HEK293T (cell line): ENCODE results near the gene LTBP1.
A peak's percentile ranks its signal among the peaks of the same experiment; 100 is the strongest.

ENCODE experiments used
- CTCF ChIA-PET: fragments of 350-600 bp; formaldehyde crosslinking; extraction: SDS; loops from one replicate; lab custom pipeline; 2021; ENCODE audit warnings: antibody characterized with exemption, inconsistent platforms; lab: Yijun Ruan, JAX
- POLR2A ChIA-PET: fragments of 350-600 bp; formaldehyde crosslinking; extraction: SDS; loops from one replicate; lab custom pipeline; 2020; ENCODE audit warnings: antibody characterized with exemption, inconsistent platforms; lab: Yijun Ruan, JAX
- DNase-seq: peaks from one replicate; pipeline ENCODE4 v3.0.0; 2012; ENCODE audit warnings: mixed read lengths; ENCODE audit errors: extremely low spot score
- ARNT ChIP-seq: fragments of 450-650 bp; IDR thresholded peaks from 2 replicates; pipeline ENCODE4 v1.6.1; 2017; ENCODE audit warnings: mild to moderate bottlenecking
- BHLHE40 ChIP-seq: fragments of 450-650 bp; IDR thresholded peaks from 2 replicates; pipeline ENCODE4 v1.6.1; 2016; ENCODE audit warnings: mild to moderate bottlenecking, moderate library complexity, borderline replicate concordance
- CTBP1 ChIP-seq: fragments of 450-650 bp; IDR thresholded peaks from 2 replicates; pipeline ENCODE4 v1.6.1; 2016; ENCODE audit warnings: borderline replicate concordance
- ELF4 ChIP-seq: fragments of 450-650 bp; IDR thresholded peaks from 2 replicates; pipeline ENCODE4 v1.6.1; 2017; ENCODE audit warnings: antibody characterized with exemption
- FOXA1 ChIP-seq: fragments of 450-650 bp; IDR thresholded peaks from 2 replicates; pipeline ENCODE4 v1.6.1; 2016; ENCODE audit warnings: mild to moderate bottlenecking
- FOXK2 ChIP-seq: fragments of 450-650 bp; IDR thresholded peaks from 2 replicates; pipeline ENCODE4 v1.6.1; 2016; ENCODE audit warnings: mild to moderate bottlenecking
- FOXM1 ChIP-seq: fragments of 450-650 bp; IDR thresholded peaks from 2 replicates; pipeline ENCODE4 v1.6.1; 2017; ENCODE audit warnings: mild to moderate bottlenecking, borderline replicate concordance
- HDGF ChIP-seq: fragments of 450-650 bp; IDR thresholded peaks from 2 replicates; pipeline ENCODE4 v1.6.1; 2017; ENCODE audit warnings: antibody characterized with exemption, borderline replicate concordance
- L3MBTL2 ChIP-seq: fragments of 450-650 bp; conservative IDR thresholded peaks from 2 replicates; pipeline ENCODE4 v1.6.1; 2016; ENCODE audit warnings: mild to moderate bottlenecking
- LEF1 ChIP-seq: fragments of 450-650 bp; IDR thresholded peaks from 2 replicates; pipeline ENCODE4 v1.6.1; 2017; ENCODE audit warnings: mild to moderate bottlenecking, borderline replicate concordance
- NFRKB ChIP-seq: fragments of 450-650 bp; IDR thresholded peaks from 2 replicates; pipeline ENCODE4 v1.6.1; 2016; ENCODE audit warnings: mild to moderate bottlenecking, moderate library complexity
- SP1 ChIP-seq: fragments of 450-650 bp; IDR thresholded peaks from 2 replicates; pipeline ENCODE4 v1.6.1; 2017
- SUZ12 ChIP-seq: fragments of 450-650 bp; IDR thresholded peaks from 2 replicates; pipeline ENCODE4 v1.6.1; 2016; ENCODE audit warnings: mild to moderate bottlenecking
- TARDBP ChIP-seq: fragments of 450-650 bp; IDR thresholded peaks from 2 replicates; pipeline ENCODE4 v1.6.1; 2016
- ZNF384 ChIP-seq: fragments of 450-650 bp; IDR thresholded peaks from 2 replicates; pipeline ENCODE4 v1.6.1; 2016
- TF ChIP-seq, protein P1 (sequence below): fragments of 450-650 bp; IDR thresholded peaks from 2 replicates; pipeline ENCODE4 v1.6.1; 2016

LTBP1 gene

DNA sequence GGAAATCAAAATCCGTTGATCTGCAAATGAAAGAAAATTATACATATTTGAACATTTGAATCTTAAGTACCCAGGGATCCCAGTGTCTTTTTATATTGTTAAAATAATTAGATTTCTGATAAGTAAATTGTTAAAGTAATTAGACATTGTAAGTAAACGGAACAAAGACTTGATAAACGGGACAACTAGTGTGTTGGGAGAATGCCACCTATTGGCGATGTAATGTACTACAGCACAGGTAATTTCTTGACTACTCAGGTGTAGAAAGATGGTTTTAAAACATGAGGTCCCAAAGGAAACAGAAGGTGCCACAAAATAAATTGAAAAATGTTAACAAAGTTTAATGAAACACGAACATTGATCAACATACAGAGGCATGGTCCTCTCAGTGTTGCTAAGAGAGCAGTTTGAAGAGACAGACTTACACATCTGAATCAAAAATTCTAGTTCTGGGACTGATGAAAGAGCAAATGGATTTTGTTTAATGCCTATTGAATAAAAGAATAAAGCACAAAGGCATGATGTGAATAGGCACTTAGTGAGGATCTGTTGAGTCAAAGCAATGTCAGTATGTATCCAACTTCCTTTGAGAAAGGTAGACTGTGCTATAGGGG lies 426.3 kb downstream of the LTBP1 start:
- TF ChIP-seq NFRKB (no peak), HDGF (no peak), FOXK2 (no peak), CTBP1 (no peak), SUZ12 (no peak), SP1 (no peak), ZNF384 (no peak), ARNT (no peak), LEF1 (no peak), BHLHE40 (no peak), ELF4 (no peak), FOXM1 (no peak), L3MBTL2 (no peak), FOXA1 (no peak)
- TF ChIP-seq, protein P1, sequence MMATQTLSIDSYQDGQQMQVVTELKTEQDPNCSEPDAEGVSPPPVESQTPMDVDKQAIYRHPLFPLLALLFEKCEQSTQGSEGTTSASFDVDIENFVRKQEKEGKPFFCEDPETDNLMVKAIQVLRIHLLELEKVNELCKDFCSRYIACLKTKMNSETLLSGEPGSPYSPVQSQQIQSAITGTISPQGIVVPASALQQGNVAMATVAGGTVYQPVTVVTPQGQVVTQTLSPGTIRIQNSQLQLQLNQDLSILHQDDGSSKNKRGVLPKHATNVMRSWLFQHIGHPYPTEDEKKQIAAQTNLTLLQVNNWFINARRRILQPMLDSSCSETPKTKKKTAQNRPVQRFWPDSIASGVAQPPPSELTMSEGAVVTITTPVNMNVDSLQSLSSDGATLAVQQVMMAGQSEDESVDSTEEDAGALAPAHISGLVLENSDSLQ = no peak
- CTCF ChIA-PET = interaction anchor here (1.2 kb wide), 1 partner anchor 8 kb away, joined by 4 read pairs; no protein-coding TSS in a partner anchor
- DNase-seq = peak; percentile 47
- POLR2A ChIA-PET = no interaction called here

DNA sequence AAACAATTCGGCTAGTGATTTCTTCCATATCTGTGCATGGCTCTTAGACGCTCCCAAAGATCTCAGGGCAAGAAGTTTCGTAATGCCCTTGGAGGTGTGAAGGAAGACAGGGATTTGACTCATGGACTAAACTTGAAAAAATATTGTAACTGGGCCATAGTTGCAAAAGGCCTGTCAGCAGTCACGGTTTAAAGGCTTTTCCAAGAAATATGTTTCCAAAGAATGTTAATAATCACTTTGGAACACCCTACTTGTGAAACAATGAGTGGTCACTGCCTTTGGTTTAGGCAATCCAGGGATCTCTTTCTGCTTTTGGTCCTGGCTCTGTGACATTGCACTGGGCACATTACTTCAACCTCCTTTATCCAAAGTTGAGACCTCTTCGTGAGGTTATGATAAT lies 427.2 kb downstream of the LTBP1 start:
- ChIA-PET POLR2A (no interaction called here), CTCF (no interaction called here)
- no peak for DNase-seq
- TF ChIP-seq ELF4 (no peak), SUZ12 (no peak), TARDBP (no peak), SP1 (no peak), CTBP1 (no peak), L3MBTL2 (no peak), FOXM1 (no peak), FOXK2 (no peak), BHLHE40 (no peak), ZNF384 (no peak), HDGF (no peak), LEF1 (no peak), NFRKB (no peak), FOXA1 (no peak), ARNT (no peak)
- TF ChIP-seq, protein P1 = no peak

DNA sequence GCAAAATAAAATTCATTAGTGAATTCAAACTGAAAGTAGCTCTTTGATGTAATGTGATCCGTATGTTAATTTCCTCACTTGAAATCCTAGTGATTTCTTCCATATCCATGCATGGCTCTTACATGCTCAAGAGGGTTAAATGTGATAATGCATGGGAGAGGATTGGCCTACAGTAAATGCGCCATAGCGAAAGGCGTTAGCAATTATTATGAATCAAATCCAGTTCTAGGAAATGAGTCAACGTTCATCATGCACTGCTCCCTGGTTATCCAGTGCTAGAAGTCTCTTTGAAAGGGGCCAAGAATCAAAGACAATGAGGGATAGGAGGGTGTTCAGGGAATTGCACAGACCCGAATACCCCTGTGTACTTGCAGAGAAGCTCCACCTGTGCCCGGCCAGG lies 428.3 kb downstream of the LTBP1 start:
- no peak for DNase-seq
- ChIA-PET CTCF (no interaction called here), POLR2A (no interaction called here)
- TF ChIP-seq ARNT (no peak), ELF4 (no peak)

DNA sequence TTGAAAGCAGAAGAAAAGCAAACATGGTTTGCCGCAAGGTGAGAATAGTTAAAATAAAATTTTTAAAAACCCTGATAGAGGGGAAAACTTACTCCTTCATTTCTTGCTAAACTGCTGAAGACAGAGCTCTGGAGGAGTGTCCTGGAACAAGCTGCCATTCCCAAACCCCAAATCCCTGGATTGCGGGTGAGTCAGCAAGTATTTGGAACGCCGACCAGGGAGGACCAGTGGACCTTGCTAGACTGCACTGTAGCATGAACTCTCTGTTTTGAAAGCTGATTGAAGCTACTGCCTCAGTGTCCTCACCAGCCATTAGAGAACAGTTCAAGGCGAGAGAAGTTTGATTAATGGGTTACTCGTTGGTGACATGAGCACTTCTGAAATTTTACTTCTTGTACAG lies 430.3 kb downstream of the LTBP1 start:
- POLR2A ChIA-PET = no interaction called here
- CTCF ChIA-PET = no interaction called here
- DNase-seq = no peak

DNA sequence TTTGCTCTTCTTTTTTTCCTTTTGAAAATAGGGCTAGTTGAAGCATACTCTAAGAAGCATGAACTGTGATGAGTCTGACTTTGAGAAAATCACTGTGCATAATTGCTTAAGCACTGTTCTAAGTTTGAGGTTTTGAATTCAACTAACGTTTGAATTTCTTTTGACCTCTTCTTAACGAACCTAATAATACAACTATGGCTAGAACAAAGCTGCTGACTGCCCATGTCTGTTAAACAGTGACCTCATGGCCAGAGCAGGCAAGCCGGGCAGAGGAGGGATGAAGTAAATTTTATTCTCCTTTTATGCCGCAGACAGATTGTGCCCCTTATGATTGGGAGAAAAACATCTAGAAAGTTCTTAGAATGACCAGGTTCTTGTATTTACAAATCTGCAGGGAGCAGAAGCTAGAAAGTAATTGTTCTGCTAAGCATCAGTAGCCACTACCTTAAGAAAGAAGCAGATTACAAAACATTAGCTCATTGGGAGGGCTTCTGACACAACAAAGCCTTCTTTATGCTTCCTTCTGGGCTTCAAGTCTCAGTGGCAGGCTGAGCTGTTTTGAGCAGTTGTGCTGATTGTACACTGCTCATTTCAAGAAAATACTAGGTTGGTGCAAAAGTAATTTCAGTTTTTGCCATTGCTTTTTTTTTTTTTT lies 431.9 kb downstream of the LTBP1 start:
- TF ChIP-seq L3MBTL2 (no peak), SP1 (no peak), FOXM1 (no peak), SUZ12 (no peak), HDGF (no peak), FOXK2 (no peak), LEF1 (no peak), TARDBP (no peak), ARNT (no peak), BHLHE40 (no peak), ELF4 (no peak), CTBP1 (no peak), FOXA1 (no peak), ZNF384 (no peak), NFRKB (no peak)
- TF ChIP-seq, protein P1 = no peak
- DNase-seq = no peak
- CTCF ChIA-PET = interaction anchor here (0.6 to 1.6 kb wide), 2 partner anchors 205 to 671 kb away, joined by 4 to 5 read pairs; no protein-coding TSS in a partner anchor
- POLR2A ChIA-PET = no interaction called here

More for the DNA sequence above, 430.3 kb downstream of the LTBP1 start:
- TF ChIP-seq, protein P1 = no peak
- no peak for TF ChIP-seq FOXK2
- no peak for TF ChIP-seq ARNT
- TF ChIP-seq L3MBTL2 = no peak
- no peak for TF ChIP-seq FOXM1
- TF ChIP-seq SP1 = no peak
- no peak for TF ChIP-seq NFRKB
- no peak for TF ChIP-seq ZNF384
- TF ChIP-seq TARDBP = no peak
- TF ChIP-seq LEF1 = no peak
